GM12891 (cell line): ENCODE data around the gene CRTC3.

Experiments
- POLR2A ChIP-seq: IDR thresholded peaks from 2 replicates; pipeline ENCODE4 v1.6.1; 2011; ENCODE audit warnings: low read depth, low read length, control low read depth
- POLR2AphosphoS5 ChIP-seq: IDR thresholded peaks from 2 replicates; pipeline ENCODE4 v1.6.1; 2011; ENCODE audit warnings: low read depth, low read length, control low read depth
- TAF1 ChIP-seq: IDR thresholded peaks from 2 replicates; pipeline ENCODE4 v1.6.1; 2011; ENCODE audit warnings: low read depth, low read length, control low read depth

- TF ChIP-seq POLR2AphosphoS5 (no peak), POLR2A (no peak), TAF1 (no peak)
Observed at GRCh38 chr15:90633360-90633759, 103.6 kb downstream of the CRTC3 start.
